ENCODE measurements around the gene BTBD10.

BTBD10 gene

DNA sequence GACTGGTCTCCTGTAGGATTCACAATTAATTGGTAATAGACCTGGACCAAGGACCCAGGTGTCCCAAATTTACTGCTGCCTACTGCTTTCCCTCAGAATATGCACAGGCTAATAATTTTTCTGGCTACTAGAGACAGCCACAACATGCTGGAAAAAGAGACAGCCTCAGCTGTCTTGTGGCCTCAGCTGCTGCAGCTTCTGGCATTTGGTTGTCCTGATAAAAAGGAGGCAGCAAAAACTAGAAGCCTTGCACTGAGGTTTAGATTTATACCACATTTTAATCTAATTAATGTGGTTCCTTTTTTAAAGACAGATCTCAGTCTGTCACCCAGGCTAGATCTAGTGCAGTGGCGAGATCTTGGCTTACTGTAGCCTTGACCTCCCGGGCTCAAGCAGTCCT, 89.8 kb downstream of the BTBD10 start:
- no peak for DNase-seq

DNA sequence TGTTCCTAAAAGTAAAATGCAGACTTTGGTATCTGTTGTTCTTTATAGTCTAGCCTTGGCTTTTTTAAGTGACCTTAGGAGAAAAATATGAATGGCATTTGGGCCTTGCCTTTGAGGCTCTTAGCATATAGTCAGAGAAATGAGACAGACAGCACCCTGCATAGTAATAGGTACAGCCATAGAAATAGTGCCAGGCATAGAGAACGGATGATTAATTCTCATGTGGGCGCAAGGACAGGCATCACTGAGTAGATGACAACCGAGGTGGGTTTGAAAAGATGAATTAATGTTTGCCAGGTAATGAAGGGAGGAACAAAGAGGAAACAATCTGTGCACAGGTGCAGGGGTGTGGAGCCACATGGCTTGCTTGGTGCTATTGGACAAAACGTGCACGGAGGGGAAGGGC, 95.0 kb downstream of the BTBD10 start:
- DNase-seq: no peak

DNA sequence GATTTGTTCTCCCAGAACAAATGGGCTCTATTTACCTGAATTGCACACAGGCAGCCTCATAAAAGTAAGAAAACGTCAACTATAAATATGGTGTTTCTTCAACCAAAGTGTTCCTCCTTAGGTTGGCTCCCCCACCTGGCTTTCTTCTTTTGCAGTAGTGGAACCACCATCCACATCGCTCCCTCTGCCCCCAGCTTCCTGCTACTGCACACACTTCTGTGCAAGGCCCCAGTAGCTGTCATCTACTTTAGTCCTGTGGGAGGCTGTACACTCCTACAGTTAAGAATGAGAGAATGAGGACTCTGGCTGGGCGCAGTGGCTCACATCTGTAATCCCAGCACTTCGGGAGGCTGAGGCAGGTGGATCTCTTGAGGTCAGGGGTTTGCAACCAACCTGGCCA, 95.9 kb downstream of the BTBD10 start:
- DNase-seq: no peak

DNA sequence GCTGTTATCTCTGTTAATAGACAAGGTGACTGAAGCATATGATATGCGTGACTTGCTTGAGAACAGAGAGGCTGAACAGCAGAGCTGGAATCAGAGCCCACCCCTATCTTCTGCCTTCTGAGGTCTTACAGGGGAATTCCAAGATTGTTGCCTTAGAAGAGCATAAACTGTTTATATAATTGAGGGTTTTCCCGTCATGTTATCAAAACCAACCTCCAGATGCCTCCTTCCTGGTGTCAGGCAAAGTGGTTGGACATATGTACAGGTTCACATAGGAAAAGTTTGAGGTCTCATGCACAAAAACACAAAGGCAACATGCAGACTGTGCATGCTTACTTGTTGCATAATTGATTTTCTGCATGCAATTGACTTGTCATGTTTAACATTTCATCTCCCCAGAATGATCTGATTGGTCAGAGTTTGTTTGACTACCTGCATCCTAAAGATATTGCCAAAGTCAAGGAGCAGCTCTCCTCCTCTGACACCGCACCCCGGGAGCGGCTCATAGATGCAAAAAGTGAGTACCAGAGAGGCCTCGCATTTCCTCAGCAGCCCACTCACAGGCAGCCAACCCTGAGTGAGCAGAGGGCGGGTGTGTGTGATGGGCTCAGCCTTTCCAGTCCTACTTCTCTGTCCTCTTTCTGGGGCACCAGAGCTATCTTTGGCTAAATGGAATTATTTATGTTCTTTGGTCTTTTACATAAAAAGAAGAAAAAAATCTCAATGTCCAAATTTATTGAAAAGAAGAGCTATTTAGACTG, 96.6 kb downstream of the BTBD10 start:
- DNase-seq: no peak

DNA sequence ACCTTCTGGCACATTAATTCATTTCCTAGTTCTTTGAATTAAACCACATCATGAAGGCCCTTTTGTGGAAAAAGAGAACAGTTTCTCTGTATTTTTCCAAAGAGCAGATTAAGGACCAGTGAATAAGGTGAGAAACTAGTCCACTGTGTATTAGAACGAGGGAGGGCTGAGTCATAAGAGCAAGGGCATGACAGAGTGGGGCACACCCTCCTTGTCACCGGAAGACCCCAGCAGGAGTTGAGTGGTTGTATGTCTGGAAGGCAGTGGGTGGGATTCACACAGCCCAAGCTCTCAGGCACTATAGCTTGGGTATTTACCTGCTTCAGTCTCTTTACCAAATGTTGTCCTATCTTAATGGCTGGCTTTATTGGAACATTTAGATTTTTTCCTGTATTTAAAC, 98.6 kb downstream of the BTBD10 start:
- no peak for DNase-seq

DNA sequence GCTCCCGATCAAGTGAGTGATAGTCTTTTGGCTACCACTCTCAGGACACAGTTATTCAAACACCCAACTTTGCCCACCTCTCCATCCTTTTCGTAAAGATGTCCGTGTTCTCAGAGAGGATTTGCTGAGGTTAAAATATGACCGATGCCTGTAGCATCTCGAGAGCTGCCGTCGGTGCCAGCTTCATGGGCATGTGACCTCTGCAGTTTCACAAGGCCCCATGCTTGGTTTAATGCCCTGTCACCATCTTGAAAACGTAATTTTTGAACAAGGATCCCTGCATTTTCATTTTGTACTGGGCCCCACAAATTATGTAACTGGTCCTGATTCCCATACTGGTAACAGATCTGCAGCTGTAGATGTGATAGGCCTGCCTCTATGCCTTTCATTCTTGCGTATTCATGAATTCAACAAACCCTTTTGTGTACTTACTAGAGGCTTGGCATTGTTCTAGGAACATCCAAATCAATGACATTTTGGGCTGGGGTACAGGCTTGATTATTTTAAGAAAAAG, 100.4 kb downstream of the BTBD10 start:
- DNase-seq: no peak

DNA sequence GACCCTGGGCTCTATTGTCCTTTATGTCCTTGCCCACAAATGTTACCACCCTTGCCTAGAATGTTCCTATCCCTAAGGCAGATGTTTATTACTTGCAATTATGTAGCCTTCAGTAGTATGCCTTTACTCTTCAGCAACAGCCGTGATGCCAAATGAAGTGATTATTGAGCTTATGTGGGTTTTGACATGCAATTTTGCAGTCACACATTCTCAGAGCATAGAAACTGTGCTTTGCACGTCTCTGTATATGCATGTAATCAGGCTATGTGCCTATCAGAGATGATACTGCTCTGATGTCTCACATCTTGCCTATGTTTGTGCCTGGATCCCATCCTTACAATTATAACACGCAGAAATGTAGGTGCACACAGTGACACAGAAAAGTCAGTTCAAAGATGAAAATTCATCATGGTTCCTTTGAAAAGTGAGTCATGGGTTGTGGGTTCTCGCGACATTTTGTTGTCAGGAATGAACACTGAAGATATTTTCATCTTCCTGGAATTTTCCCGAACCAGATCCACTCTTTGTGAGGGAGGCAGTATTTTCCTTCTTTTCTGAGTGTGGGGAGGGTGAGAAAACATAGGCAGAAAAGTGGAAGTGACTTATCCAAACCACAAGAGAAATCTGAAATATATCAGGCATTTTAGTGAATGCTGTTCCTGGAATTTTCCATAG, 104.3 kb downstream of the BTBD10 start:
- DNase-seq: no peak

DNA sequence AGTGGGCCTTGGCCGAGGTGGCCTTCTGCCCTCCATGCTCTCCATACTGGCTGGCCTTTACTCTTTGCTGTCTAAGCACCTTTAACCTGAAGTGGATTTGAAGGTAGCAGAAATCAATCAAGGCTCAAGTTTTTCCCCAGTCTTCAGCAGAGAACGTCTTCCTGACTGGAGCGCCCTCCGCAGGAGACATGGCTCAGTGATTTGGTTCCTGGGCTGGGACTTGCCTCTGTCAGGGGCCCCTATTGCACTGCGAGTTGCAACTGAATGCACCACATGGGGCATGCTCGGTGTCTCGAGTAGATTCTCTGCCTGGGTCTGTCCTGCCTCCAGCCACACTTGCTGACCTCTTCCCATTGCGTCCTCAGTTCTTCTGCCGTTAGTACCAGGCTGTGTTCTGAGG, 105.8 kb downstream of the BTBD10 start:
- DNase-seq: no peak

DNA sequence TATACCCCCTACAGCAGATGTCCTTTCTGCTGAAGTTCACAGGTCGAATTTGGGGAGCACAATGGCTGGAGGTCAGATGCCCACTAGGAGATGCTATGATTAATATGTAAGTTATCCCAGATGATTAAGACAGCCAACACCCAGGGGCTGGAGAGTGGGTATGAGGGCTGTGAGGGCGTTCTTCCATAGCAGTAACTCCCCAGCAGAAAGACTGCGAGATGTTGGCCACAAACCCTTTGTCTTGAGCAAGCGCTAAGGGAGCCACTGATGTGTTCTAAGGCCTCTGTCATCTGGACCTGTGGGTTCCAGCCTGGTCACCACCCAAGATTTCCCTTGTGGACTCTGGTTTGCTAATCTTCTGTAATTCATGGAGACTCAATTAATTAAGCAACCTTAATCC, 107.8 kb downstream of the BTBD10 start:
- no peak for DNase-seq

DNA sequence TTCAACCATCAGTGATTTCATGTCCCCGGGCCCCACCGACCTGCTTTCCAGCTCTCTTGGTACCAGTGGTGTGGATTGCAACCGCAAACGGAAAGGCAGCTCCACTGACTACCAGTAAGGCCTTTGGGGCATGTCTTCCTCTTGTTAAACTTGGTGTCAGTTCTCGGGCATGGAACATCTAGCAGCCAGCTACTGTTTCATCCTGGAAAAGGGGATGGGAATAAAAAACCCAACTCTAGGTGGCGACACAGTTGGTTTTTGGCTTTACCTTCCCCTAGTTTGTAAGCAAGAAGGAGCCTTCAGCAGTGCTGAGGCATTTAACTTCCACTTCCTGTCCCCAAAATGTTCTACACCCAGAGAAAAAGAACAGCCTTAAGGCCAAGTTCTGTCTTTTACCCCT, 108.7 kb downstream of the BTBD10 start:
- DNase-seq: peak in 1 of 2 experiments; percentile 4

DNA sequence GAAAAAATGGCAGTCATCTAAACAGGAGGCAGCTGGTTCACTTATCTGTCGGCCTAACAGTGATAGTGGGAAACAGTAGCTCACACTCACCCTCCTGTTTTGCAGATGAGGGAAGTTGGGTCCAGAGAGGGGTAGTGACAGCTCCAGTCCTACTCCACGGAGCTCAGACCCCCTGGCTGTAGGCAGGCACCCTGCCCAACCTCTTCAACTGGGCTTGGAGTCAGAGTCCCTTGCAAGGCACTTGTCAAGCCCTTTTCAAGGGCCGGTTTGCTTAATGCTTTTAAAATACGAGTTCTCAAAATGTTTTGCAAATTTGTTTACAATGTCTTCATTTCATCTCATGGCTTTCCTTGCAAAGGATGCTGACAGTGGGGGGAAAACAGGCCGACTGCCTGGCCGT, 110.3 kb downstream of the BTBD10 start:
- no peak for DNase-seq

DNA sequence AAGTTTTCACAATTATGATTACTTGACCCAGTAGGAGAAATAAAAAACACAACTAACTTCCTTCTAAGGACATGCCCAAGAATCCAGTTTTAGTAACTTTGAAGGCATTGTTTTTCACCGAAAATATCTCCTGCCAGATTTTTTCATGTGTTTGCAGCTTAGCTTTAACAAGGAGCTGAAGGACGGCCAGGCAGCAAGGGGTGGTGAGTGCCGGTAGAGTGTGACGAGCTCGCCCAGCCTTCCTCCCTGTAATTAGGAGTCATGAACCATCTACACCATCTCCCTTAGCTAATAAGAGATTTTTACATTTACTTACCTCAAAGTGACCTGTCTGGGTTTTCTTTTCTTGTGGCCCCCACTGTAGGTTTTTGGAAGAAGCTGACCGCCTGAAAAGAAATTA, 113.4 kb downstream of the BTBD10 start:
- DNase-seq: no peak

DNA sequence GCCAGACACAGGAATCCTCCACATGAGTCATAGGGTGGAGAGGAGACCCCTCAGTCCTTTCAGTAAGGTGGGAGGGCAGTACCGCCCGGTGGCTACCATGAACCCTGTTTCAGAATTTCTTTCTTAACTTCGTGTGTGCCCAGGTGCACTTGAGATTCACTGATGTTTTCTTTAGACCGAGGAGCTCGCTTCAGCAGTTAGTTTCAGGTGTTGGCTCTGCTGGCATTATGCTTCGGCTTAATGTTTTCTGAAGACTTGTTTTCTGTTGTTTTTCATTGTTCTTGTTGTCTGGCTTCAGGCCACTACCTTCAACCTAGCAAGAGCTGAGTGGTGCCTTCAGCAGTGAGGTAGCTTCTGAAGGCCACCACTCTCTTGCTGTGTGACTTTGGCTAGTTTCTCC, 114.0 kb downstream of the BTBD10 start:
- no peak for DNase-seq

DNA sequence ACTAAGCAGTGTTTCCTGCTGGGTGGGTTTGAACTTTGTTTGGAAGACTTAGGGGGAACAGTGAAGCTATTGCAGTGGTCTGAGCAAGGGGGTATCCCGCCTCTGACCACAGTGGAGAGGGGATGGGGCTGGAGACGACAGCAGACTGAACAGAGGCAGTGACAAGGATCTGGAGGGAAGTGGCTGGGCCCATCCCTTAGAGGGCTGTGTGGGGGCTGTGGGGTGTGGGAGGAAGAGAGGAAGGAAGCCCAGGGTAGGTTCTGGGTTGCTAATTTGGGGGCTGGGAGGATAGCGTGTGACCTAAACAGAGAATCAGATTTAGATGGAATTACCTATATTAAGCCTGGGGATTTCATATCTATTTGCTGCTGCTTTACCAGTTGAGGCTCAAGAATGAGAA, 114.7 kb downstream of the BTBD10 start:
- no peak for DNase-seq

DNA sequence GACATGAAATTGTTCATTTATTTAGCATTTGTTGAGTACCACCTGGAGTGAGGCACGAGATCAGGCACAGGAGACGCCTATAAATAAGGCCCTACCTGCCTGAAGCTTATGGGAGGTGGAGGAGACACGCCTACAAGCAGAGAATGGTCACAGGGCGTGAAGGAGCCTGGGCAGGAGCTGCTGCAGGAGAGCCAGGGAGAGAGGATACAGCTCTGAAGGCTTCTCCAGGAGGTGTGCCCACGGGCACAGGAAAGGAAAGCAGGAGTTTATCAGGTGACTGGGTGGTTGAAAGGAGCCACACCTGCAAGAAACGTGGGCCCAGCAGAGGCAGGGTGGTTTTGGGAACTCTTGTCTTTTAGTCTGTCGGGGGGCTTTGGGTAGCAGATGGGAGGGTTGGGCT, 115.1 kb downstream of the BTBD10 start:
- DNase-seq: no peak

DNA sequence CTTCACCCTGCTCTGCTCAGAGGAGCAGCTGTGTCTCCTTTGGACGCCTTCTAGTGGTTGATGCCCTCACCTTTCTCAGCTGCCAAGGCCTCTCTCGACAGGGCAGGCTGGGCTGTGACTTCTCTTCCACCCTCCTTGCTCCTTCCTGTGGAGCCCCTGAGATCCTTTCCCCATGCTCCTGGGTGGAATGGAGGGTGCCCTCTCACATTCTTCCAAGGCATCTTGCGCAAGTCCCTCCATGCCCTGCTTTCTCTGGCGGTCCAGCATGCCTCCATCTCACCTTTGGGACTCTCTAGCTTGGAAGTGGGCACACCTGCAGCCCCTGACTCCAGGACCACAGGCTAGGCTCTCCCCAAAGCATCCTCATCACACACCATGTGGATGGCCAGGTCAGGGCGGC, 116.6 kb downstream of the BTBD10 start:
- no peak for DNase-seq

DNA sequence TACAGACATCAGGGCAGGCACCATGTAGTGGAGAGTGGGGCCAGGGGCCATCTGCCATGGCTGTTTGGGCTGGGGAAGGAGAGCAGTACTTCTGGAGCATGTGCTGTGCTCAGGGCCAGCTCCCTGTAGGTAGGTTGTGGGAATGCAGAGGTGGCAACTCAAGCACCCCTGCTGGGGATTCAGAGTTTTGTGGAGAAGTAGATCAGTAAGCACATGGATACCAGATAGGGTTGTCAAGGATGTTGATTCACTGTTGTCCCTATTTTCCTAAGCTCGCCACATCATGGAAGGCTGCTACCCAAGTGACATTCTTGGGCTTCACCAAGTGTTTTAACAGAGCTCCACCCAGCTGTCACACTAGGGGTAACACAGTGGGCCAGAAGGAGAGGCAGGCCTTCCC, 118.2 kb downstream of the BTBD10 start:
- DNase-seq: no peak

DNA sequence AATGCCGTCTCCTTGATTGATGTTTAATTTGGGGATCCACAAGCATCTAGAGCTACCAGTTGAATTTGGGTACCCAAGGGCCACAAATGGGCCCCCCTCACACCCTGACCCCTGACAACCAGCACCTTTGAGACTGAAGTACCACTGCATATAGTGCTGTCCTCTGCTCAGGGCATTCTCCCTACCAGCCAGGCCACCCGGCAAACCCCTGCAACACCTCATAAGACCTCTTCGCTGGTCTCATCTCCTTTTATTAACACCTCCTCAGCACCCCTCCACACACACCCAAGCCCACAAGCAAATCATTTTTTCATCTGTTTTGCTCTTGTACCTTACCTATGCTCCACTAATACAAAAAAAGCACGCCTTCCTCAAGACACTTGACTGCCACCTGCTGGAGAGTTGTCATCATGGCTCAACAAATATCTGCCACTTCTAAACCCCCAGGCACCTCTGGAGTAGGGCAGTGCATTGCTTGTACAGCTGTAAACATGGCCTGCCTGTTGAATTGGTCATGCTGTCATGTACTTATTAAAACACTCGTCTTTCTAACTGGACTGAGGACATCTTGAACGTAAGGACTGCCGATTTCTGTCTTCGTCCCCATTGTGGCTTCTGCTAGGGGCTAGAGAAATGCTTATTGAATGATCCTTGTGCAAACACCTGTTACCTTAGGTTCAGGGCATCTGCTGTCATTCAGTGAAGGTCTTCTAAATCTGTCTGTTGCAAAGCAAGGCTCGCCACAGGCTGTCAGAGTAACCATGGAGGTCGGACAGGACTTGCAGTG, 118.9 kb downstream of the BTBD10 start:
- DNase-seq: peak; percentile 18 to 52

DNA sequence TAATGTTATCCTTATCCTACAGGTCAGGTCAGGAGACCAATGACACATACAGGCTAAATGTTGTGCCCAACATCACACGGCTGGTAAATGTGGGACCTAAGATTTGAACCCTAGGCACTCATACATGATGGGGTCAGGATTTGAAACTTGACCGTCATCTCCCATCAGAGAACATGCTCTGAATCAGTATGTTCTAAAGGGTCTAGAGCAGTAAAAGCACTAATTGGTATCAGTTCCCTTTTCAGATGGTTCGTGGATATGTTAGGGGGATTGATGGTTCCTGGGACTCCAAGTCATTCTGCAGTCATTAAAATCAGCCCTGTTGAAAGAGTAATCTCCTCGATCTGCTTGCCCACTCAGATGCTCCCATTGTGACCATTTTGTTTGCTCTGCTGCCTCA, 120.0 kb downstream of the BTBD10 start:
- DNase-seq: no peak

DNA sequence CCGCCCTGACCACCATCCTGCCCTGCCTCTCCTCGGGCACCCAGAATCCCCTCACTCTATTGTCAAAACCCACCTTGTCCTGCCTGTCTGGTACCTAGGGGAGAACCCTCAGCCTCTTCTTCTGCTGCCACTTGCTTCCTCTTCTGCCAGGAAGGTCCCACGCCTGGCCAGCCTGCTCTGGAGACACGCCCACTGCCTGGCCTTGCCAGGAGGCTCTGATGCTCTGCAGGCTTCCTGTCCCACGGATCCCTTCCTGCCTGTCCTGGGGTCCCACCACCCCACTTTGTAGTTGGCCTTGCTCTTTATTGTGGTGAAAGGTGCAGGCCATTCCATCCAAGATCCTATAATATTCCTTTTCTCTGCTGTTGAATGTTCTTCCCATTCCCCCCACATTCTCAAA, 122.0 kb downstream of the BTBD10 start:
- DNase-seq: no peak

DNA sequence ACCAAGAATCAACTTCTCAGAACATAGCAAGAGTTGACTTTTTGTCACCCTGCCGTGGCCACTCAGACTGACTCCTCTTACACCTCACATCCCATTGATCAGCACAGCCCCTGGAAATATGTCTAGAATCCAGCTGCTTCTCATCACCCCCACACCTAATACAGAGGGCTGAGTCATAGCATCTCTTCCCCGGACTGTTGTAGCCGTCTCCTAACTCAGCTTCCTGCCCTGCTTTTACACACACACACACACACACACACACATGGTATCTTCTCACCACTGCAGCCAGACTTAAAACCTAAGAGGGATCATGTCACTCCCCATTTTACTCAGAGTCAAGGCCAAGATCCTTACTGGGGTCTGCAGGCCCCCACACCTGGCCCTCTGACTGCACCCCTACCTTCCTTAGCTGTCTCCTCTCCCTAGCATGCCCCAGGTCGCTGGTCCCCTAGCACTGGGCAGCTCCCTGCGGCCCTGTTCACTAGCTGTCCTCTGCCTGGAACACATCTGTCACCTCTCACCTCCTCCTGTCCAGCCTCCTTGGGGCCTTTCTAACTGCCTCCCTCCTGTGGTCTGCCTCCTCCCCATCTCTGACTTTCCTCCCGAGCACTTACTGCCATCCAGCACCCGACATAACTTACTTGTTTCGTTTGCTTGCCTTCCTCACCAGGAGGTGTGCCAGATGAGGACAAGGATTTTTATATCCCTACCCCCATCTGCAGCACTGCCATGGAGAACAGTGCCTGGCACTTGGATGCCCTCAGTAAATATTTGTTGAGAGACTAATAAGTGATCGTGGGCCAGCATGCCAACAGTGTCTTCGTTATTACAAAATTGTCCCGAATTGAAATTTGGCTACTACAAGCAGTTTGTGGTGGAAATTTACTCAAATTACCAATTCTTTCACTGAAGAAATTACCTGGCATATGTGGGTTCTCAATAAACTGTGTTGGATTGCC, 123.5 kb downstream of the BTBD10 start:
- DNase-seq: no peak

DNA sequence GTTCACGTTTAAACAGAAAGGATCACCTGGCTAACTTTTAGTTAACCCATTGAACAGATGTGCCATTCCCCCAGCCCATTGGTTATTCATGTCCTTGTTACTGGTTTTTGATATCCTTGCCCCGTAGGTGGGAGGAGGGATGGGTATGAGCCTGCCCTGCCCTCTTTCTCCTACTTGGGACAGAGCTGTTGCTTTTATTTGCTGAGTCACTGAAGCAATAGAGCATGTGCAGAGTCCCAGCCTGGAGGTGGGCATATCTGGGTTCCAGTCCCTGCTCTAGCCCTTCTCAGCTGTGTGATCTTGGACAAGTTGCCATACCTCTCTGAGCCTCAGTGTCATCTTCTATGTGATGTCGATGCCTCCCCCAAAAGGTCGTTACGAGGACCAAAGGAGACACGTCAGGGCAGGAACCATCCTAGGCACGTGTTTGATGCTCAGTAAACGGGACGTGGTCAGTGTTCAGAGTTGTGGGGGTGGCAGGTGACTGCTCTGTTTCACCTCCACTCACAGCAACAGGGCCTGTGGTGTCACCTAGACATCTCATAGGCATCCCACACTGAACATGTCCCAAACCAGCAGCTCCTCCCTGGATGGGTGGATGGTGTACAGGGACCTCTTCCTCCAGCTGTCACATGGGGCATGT, 124.5 kb downstream of the BTBD10 start:
- no peak for DNase-seq
